Measurements from ENCODE around the gene PPFIA3.

Gene PPFIA3

DNA sequence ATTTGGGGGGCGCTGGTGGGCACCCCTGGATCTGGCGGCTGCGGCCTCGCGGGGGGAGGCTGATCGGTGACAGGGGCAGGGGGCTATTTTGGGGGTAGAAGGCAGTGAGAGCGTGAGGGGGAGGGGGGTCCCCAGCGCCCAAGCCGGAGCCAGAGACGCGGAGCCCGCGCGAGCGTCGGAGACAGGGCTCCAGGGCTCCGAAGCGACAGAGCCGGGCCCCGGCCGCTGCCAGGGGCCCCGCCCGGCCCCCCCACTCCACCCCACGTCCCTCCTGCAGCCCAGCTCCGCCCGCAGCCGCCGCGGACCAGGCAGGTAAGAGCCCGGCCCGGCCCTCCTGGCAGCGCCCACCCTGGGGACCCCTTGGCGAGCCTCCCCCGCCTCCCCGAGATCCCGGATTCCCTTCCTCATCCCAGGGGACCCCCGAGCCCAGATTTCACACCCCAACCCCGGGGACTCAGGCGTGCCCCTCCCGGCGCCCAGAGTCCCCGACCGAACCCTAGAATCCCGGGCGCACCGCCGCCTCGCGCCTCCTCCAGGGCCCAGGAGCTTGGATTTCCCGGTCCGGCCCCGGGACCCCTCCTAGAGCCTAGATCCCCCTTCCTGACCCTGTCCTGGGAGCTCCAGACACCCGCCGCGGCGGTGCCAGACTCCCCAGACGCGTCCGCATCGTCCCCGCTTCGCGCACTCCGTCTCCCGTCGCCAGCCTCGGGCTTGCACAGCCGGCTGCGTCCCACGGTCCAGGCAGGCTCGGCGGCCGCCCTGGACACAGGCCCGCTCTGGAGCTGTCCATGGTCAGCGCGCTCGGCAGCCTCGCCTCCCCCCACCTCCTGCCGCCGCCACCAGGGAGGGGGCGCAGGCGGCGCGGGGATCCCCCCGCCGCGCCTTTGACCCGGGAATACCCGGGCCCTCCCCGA, at the start of gene PPFIA3:
Gene PPFIA3 (plus strand): TSS at position 134 of the 914 bp plus-strand sequence. CDS start 8,330 bp downstream, outside the sequence.
- DNase-seq (ENCODE audit: low spot score) = peak; percentile 55

DNA sequence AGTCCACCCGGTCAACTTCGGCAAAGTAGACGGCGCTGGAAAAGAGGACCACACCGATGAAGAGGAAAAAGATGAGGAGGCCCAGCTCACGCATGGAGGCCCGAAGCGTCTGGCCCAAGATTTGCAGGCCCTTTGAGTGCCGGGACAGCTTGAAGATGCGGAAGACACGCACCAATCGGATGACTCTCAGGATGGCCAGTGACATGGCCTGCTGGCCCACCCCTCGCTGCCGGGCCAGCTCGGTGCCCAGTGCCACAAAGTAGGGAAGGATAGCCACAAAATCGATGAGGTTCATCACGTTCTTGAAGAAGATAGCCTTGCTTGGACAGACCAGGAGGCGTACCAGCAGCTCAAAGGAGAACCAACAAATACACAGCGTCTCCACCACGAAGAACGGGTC, 48.9 kb upstream of the PPFIA3 start:
- no peak for DNase-seq (ENCODE audit: low spot score)

- no peak for DNase-seq (ENCODE audit: low spot score)
Measured at GRCh38 chr19:49071860-49072547, 47.3 kb upstream of the PPFIA3 start.

DNA sequence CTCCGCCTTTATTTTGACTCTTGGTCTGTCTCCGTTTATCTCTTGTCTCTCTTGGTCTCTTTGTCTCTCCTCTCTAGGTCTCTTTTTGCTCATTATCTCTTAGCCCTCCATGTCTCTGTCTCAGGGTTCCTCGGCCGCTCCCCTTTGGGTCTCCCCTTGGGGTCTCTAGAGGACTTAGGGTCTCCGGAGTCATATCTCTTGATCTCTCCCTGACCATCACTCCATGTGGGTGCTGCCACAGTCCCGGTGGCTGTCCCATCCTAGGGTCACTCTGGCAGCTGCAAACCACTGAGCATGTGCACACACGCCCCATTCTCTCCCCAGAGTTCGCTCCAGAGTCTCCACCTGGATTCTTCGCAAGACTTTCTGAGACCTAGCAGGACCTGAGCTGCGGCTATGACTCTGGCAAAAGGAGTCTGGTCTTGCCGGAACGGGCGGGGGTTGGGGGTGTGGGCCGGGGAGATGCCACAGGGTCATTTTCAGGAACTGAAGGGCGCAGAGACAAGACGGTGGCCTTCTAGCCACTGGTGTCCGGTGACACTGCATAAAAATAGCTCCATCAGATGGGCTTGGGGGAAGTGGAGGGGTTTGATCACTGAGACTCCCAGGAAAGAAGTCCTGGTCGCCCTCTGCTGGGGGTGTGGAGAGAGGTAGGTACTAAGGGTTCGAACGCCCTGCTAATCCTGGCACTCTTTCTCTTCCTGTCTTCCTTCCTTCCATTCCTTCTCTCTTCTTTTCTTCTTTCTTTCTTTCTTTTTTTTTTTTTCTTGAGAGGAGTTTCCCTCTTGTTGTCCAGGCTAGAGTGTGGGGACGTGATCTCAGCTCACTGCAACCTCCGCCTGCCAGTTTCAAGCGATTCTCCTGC, 45.6 kb upstream of the PPFIA3 start:
- DNase-seq (ENCODE audit: low spot score) = peak; percentile 76

DNA sequence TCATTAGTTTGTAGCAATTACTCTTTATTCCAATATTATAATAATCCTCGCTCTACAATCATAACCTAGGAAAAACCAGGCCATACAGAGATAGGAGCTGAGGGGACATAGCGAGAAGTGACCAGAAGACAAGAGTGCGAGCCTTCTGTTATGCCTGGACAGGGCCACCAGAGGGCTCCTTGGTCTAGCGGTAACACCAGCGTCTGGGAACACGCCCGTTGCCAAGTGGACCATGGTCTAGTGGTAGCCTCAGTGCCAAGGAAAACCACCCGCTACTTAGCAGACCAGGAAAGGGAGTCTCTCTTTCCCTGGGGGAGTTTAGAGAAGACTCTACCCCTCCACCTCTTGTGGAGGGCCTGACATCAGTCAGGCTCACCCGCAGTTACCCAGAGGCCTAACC, 44.5 kb upstream of the PPFIA3 start:
- DNase-seq (ENCODE audit: low spot score) = peak; percentile 62

GRCh38 chr19:49080392-49080791, 39.0 kb upstream of the PPFIA3 start:
- DNase-seq (ENCODE audit: low spot score) = no peak

DNA sequence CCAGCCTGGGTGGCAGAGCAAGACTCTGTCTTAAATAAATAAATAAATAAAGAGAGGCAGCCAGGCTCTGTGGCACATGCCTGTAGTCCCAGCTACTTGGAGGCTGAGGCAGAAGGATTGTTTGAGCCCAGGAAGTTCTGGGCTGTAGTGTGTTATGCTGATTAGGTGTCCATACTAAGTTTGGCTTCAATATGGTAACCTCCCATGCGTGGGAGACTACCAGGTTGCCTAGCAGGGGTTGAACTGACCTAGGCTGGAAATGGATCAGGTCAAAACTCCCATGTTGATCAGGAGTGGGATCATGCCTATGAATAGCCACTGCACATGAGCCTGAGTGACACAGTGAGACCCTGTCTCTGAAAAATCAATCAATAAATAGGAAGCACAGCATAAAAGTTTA, 38.1 kb upstream of the PPFIA3 start:
- DNase-seq (ENCODE audit: low spot score) = no peak

- DNase-seq (ENCODE audit: low spot score) = no peak
Measured at GRCh38 chr19:49084206-49085019, 34.9 kb upstream of the PPFIA3 start.

DNA sequence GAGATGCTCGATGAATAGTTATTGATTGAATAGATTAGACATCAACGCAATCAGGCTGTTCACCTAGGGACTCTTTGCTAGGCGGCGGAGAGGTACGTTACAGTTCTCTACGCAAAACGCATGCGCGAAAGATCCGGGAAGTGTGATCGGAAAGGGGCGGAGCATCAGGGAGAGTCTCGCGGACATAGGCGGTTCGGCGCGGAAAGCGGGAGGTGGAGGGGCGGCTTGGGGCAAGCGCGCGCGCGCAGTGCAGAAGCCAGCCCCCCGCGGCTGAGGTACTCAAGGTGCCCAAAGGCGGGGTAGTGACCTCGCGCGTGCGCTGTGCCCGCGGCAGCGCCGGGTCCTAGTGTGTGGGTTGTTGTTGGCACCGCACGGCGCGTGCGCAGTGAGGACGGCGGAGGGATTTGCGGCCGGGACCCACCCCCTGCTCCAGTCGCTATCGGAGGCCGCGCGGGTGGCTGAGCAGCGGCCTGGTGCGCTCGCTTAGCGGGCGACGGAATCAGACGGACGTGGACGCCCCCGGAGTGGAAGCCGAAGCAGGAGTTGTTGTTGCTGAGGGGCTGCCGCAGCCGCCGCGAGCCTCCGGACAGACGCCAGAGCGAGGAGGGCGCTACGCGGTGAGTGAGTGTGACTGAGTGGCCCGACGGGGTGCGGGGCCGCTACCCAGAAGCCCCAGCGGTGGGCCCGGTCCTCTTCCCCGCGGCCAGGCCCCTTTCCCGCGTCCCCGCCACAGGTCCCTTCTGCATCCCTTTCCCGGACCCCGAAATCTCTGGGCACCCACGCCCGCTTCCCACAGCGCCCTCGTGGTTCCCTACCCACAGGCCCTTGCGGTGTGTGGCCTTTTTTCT, 34.1 kb upstream of the PPFIA3 start, which contains the start of gene SNRNP70:
Gene SNRNP70 (plus strand): TSS at position 432 of the 848 bp plus-strand sequence. CDS start 964 bp downstream, outside the sequence.
- DNase-seq (ENCODE audit: low spot score) = peak; percentile 100

- no peak for DNase-seq (ENCODE audit: low spot score)
Measured at GRCh38 chr19:49085868-49086232, 33.5 kb upstream of the PPFIA3 start.

DNA sequence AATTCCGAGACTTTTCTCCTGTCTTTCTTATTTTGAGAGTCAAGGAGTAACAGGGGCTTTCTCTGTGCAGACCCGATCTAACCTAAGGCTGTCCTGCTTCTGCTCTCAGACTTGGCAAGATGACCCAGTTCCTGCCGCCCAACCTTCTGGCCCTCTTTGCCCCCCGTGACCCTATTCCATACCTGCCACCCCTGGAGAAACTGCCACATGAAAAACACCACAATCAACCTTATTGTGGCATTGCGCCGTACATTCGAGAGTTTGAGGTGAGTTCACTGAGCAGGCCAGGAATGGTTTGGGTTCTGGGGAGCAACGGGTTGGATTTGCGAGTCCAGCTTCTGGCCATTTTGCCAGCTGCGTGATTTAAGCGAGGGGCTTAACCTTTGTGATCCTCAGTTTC, 33.0 kb upstream of the PPFIA3 start:
- no peak for DNase-seq (ENCODE audit: low spot score)

DNA sequence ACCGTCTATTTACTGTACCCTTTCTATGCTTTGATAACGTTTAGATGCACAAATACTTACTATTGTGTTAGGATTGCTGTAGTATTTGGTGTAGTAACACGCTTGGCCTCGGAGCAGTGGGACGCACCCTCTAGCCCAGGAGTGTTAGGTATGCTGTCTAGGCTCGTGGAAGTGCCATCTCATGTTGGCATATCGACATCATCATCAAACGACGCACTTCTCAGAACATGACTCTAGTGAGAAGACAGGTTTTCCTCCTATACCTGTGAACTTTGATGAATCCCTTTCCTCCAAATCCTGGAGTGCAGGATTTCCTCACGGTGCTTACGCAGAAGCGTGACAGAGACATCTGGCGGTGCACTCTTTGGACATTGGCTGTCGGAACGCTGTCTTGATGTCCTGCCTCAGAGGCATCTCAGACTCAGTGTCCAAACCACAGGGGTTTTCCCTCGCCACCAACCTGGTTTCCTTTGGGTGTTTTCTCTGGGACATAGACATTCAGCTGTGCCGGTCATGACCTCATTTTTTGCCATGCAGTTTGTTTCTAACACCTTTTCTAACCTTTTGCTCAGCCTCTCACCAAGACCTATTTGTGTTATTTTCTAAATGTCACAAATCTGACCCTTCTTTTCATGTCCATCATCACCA, 27.8 kb upstream of the PPFIA3 start:
- no peak for DNase-seq (ENCODE audit: low spot score)

GRCh38 chr19:49092686-49093085, 26.7 kb upstream of the PPFIA3 start:
- no peak for DNase-seq (ENCODE audit: low spot score)

GRCh38 chr19:49094505-49095482, 24.6 kb upstream of the PPFIA3 start:
- DNase-seq (ENCODE audit: low spot score) = no peak

- DNase-seq (ENCODE audit: low spot score) = peak; percentile 79
Measured at GRCh38 chr19:49097453-49098288, 21.7 kb upstream of the PPFIA3 start.

DNA sequence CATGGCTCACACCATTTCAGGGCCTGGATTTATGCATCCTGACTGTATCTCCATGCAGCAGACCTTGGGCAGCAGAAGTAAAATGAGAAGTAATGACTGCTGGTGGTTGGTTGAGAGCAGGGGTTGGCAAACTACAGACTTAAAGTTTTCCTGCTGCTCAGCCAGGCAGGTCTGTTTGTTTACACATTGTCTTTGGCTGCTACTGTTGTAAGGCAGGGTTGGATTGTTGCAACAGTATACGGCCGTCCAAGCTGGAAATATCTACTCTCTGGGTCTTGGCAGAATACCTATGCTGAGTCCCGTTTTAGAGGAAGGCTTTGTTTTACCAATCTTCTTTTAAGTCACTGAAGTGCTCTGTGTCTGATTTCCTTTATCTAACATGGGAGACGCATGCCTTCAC, 20.5 kb upstream of the PPFIA3 start:
- no peak for DNase-seq (ENCODE audit: low spot score)

DNA sequence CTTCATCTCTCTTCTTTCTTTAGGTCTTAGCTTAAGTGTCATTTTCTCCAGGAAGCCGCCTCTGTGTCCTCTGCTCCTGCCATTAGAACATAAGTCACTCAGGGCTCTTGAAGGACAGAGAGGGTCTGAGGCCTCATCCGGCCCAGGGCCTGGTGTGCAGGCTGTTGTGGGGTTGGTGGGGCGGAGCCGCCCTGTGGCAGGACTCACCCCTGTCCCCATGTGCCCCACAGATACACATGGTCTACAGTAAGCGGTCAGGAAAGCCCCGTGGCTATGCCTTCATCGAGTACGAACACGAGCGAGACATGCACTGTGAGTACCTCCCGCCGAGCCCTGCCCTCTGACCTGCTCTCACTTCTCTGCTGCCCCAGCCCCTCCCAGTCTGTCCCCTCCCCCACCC, 18.2 kb upstream of the PPFIA3 start:
- no peak for DNase-seq (ENCODE audit: low spot score)

DNA sequence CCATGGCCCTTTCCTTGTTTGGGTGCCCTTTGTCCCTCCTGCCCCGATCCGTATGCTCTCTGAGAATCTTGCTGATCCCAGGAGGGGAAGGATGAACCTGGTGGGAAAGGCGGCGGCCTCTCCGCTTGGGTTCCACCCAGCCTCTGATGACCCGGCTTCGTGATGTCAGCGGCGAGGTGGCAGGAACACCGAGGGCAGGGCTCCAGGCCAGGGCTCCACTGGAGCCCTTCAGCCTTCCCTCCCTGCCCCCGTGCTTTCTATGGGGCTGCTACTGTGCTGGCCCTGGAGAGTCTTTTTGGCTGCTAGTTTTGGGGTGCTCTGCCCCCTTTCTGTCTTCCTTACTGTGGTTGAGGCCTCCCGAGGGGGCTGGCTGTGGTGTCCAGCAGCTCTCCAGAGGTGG, 17.0 kb upstream of the PPFIA3 start:
- DNase-seq (ENCODE audit: low spot score) = no peak

Measured in SW480 (cell line).